Esophagus squamous epithelium (tissue), 4 donors: ENCODE data around the gene CELSR1.

ENCODE experiments used
- CTCF ChIP-seq, 6 experiments: fragments of 450-650 bp in 4 of 6; fragments of 200-600 bp in 2 of 6; sonication (generic) in 2 of 6; IDR thresholded peaks; one replicate each; pipeline ENCODE4 v1.5.1; 2016 to 2019; ENCODE audit warnings: antibody characterized with exemption in 6 of 6, mild to moderate bottlenecking in 4 of 6, moderate library complexity in 4 of 6
- POLR2A ChIP-seq, 4 donors: fragments of 450-650 bp; IDR thresholded peaks; one replicate each; pipeline ENCODE4 v1.6.1; 2017; ENCODE audit warnings: antibody characterized with exemption in 4 of 4, mild to moderate bottlenecking in 4 of 4, moderate library complexity in 3 of 4

- TF ChIP-seq CTCF (IDR thresholded peaks at IDR 0.05): no peak
- no peak for TF ChIP-seq POLR2A (IDR thresholded peaks at IDR 0.05)
These were observed 221.4 kb downstream of the CELSR1 start for GRCh38 chr22:46315976-46316375.
